Measurements from ENCODE around the gene PRR11. TPM values are rescaled to one million over a fixed set of nuclear protein-coding genes. Genes with fewer than 3 reads are reported as not detected.
"Not testable (repeated sequence)": the region's sequence is repeated elsewhere in the genome, so short reads cannot be mapped to it uniquely, and the experiment has no call there.

PRR11 gene
- total RNA-seq, 1 donor = 64.7 TPM

DNA sequence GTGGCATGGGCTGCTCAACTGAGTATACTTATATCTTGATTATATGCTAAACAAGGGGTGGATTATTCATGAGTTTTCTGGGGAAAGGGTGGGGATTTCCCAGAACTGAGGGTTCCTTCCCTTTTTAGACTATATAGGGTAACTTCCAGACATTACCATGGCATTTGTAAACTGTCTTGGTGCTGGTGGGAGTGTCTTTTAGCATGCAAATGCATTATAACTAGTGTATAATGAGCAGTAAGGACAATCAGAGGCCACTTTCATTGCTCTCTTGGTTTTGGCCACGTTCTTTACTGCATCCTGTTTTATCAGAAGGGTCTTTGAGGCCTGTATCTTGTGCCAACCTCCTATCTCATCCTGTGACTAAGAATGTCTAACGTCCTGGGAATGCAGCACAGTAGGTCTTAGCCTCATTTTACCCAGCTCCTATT, 12.0 kb downstream of the PRR11 start:
- H3K4me3 ChIP-seq (ENCODE audit: low read depth, low read length) = no peak overlapping the region
- TF ChIP-seq, protein P1, sequence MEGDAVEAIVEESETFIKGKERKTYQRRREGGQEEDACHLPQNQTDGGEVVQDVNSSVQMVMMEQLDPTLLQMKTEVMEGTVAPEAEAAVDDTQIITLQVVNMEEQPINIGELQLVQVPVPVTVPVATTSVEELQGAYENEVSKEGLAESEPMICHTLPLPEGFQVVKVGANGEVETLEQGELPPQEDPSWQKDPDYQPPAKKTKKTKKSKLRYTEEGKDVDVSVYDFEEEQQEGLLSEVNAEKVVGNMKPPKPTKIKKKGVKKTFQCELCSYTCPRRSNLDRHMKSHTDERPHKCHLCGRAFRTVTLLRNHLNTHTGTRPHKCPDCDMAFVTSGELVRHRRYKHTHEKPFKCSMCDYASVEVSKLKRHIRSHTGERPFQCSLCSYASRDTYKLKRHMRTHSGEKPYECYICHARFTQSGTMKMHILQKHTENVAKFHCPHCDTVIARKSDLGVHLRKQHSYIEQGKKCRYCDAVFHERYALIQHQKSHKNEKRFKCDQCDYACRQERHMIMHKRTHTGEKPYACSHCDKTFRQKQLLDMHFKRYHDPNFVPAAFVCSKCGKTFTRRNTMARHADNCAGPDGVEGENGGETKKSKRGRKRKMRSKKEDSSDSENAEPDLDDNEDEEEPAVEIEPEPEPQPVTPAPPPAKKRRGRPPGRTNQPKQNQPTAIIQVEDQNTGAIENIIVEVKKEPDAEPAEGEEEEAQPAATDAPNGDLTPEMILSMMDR (IDR thresholded peaks at IDR 0.05; ENCODE audit: insufficient read depth, low read length) = no peak
- peak; percentile 45 for DNase-seq (ENCODE audit: low read depth)

DNA sequence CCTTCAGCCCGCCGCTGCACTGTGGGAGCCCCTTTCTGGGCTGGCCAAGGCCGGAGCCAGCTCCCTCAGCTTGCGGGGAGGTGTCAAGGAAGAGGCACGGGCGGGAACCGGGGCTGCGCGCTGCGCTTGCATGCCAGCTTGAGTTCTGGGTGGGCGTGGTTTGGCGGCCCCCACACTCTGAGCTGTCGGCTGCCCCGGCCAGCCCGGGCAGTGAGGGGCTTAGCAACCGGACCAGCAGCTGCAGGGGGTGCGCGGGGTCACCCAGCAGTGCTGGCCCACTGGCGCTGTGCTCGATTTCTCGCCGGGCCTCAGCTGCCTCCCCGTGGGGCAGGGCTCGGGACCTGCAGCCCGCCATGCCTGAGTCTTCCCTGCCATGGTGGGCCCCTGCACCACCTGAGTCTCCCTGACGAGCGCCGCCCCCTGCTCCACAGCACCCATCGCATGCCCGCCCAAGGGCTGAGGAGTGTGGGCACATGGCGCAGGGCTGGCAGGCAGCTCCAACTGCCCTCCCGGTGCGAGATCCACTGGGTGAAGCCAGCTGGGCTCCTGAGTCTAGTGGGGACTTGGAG, 17.0 kb downstream of the PRR11 start:
- TF ChIP-seq, protein P1 (IDR thresholded peaks at IDR 0.05; ENCODE audit: insufficient read depth, low read length) = no peak
- no peak overlapping the region for H3K4me3 ChIP-seq (ENCODE audit: low read depth, low read length)
- DNase-seq (ENCODE audit: low read depth) = no peak

DNA sequence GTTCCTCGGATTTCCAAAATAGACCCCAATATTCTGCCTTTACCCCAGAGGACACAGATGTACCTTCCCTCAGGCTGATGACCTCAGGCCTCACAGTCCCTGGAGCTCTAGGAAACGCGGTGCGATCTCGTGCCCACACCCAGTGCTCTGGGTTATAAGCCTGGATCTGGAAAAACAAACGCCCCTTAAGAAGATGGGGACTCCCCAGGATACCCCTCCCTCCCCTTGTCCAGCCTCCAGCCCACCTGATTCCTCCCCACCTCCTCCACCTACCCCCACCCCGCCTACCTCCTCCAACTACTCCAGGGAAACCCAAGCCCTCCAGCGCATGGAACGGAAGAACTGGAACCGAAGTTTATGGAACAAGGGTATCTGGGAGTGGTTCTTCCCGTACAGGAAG, 19.1 kb downstream of the PRR11 start:
- H3K4me3 ChIP-seq (ENCODE audit: low read depth, low read length) = no peak overlapping the region
- DNase-seq (ENCODE audit: low read depth) = no peak
- TF ChIP-seq, protein P1 (IDR thresholded peaks at IDR 0.05; ENCODE audit: insufficient read depth, low read length) = no peak

DNA sequence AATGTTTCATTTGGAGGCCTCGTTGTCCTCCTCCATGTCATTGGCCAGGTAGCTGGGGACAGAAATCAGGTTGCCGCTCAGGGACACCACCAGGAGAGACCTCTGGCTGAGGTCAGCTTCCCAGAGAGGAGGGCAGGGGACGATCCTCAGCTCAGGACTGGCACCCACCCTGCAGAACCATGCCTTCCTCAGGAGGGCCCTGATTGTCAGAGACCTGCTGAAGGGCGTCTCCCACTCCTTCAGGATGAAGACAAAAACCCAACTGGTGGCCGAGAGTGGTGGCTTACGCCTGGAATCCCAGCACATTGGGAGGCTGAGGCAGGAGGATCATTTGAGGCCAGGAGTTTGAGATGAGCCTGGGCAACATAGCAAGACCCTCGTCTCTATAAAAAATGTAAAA, 19.5 kb downstream of the PRR11 start:
- H3K4me3 ChIP-seq (ENCODE audit: low read depth, low read length) = no peak overlapping the region
- TF ChIP-seq, protein P1 (IDR thresholded peaks at IDR 0.05; ENCODE audit: insufficient read depth, low read length) = no peak
- no peak for DNase-seq (ENCODE audit: low read depth)

DNA sequence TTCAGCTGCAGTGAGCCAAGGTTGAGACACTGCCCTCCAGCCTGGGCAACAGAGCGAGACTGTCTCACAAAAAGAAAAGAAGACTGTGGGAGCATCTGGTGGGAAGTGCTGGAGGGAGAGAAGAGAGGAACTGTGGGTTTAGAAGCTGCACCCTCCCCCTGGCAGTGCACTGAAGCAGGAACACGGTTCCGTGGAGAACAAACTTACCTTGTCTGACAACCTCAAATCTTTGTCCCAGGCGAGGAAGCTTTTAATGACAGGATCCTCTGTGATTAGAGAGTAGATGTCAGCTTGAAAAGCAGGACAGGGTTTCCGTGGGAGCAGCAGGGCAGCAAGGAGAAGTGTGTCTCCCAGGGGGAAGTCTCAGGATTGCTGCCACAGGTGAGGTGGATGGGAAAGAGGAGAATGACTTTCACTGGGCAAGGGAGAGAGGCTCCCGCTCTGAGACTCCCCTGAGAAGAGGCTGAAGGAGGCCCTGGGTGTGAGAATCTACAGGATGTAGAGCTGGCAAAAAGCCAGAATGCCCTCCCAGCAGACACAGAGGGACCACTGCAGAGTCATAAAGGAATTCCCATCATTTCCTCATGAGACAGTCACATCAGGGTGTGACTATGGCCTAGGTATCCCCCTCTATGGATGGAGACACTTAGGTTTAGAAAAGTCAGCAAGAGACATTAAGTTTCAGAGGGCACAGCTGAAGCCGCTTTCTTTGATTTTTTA, 22.9 kb downstream of the PRR11 start:
- TF ChIP-seq, protein P1 (IDR thresholded peaks at IDR 0.05; ENCODE audit: insufficient read depth, low read length) = no peak
- no peak for DNase-seq (ENCODE audit: low read depth)
- H3K4me3 ChIP-seq (ENCODE audit: low read depth, low read length) = no peak overlapping the region

DNA sequence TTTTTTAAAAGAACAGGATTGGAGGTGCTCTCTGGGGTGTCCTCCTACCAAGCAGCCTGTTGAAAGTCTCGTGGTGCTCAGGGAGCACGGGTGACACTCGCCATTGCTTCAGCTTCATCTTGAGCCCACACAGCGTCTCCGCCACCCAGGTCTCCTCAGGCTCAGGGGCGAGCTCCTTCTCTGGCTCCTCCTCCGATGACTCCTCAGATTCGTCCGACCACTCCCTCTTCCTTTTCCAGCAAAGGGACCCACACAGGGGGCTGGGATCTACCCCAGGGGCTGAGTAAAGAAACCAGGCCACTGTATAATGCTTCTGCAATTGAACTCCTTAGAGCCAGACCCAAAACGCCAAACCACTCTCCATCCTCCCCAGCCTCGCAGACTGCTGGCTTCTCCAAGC, 24.1 kb downstream of the PRR11 start:
- DNase-seq (ENCODE audit: low read depth); H3K4me3 ChIP-seq (ENCODE audit: low read depth, low read length): not testable (repeated sequence)

DNA sequence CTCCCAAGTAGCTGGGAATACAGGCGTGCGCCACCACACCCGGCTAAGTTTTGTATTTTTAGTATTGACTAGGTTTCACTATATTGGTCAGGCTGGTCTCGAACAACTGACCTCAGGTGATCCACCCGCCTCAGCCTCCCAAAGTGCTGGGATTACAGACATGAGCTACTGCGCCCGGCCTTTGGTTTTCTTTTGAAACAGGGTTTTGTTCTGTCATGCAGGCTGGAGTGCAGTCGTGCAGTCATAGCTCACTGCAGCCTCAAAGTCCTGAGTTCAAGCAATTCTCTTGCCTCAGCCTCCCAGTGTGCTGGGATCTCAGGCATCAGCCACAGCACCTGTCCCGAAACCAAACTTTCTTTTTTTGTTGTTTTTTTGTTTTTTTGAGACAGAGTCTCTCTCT, 25.1 kb downstream of the PRR11 start:
- TF ChIP-seq, protein P1 (IDR thresholded peaks at IDR 0.05; ENCODE audit: insufficient read depth, low read length) = no peak
- DNase-seq (ENCODE audit: low read depth) = no peak
- H3K4me3 ChIP-seq (ENCODE audit: low read depth, low read length) = no peak overlapping the region
